IPS DF 19.7 (cell line): ENCODE data around the gene ASCC3.
"Not testable (repeated sequence)": the region's sequence is repeated elsewhere in the genome, so short reads cannot be mapped to it uniquely, and the experiment has no call there.

ENCODE experiments used
- DNase-seq: peaks from one replicate; pipeline ENCODE4 v3.0.0-alpha.2; 2013; ENCODE audit warnings: low read depth, low spot score

The ASCC3 gene, protein sequence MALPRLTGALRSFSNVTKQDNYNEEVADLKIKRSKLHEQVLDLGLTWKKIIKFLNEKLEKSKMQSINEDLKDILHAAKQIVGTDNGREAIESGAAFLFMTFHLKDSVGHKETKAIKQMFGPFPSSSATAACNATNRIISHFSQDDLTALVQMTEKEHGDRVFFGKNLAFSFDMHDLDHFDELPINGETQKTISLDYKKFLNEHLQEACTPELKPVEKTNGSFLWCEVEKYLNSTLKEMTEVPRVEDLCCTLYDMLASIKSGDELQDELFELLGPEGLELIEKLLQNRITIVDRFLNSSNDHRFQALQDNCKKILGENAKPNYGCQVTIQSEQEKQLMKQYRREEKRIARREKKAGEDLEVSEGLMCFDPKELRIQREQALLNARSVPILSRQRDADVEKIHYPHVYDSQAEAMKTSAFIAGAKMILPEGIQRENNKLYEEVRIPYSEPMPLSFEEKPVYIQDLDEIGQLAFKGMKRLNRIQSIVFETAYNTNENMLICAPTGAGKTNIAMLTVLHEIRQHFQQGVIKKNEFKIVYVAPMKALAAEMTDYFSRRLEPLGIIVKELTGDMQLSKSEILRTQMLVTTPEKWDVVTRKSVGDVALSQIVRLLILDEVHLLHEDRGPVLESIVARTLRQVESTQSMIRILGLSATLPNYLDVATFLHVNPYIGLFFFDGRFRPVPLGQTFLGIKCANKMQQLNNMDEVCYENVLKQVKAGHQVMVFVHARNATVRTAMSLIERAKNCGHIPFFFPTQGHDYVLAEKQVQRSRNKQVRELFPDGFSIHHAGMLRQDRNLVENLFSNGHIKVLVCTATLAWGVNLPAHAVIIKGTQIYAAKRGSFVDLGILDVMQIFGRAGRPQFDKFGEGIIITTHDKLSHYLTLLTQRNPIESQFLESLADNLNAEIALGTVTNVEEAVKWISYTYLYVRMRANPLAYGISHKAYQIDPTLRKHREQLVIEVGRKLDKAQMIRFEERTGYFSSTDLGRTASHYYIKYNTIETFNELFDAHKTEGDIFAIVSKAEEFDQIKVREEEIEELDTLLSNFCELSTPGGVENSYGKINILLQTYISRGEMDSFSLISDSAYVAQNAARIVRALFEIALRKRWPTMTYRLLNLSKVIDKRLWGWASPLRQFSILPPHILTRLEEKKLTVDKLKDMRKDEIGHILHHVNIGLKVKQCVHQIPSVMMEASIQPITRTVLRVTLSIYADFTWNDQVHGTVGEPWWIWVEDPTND (N-terminal part only)

DNA sequence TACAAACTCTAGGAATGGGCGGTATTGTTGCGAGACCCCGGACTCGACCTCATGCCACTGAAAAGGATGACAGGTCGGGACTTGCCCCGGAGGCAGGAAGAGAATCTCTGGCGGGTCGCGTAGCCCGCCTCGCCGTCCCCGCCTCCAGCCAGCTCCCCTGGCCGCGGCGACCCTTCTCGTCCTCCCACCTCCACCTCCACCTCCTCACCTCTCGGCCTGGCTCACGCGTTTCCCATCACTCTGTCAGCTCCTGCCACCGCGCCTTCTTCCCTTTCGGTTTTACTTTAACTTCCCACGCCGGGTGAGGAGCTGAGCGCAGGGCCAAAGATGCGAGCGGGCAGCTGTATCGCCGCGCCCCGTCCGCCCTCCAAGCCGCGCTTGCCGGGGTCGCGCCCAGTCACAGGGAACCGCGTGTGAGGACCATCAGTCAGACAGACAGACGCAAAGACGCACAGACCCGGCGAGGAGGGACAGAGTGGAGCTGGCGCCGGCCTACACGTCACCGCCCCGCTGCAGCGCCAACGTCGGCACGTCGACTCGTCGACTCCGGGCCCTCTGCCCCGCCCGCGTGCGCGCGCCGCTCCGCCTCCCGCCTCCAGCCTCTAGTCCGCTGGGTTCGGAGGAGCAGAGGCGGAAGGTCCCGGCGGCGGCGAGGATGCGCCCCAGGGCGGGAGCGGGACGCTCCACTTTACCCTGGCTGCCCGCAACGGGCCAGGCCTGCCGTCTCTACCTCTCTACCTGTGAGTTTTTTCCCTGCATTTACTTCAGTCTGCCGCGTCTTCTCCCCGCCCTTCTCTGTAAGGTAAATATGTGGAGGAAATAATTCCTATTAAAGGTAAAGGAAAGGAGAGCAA is at the start of gene ASCC3:
ASCC3 (minus strand) TSS at position 477 of the 854 bp plus-strand sequence. CDS start 13,332 bp downstream, outside the sequence.
- DNase-seq: no peak

DNA sequence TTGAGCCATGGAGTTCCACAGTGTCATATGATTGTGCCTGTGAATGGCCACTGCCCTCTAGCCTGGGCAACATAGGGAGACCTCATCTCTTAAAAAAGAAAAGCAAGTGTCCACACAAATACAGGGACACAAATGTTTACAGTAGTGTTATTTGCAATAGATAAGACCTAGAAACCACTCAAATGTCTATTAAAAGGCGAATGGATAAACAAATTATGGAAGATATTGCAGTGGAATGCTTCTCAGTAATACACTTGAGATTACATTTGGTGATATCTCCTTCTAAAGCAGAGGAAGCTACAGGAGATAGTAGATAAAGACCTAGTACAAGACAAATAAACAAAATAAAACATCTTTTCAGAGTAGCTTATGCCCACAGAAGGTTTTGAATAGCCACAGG is 44.6 kb upstream of the ASCC3 start:
- DNase-seq: no peak

DNA sequence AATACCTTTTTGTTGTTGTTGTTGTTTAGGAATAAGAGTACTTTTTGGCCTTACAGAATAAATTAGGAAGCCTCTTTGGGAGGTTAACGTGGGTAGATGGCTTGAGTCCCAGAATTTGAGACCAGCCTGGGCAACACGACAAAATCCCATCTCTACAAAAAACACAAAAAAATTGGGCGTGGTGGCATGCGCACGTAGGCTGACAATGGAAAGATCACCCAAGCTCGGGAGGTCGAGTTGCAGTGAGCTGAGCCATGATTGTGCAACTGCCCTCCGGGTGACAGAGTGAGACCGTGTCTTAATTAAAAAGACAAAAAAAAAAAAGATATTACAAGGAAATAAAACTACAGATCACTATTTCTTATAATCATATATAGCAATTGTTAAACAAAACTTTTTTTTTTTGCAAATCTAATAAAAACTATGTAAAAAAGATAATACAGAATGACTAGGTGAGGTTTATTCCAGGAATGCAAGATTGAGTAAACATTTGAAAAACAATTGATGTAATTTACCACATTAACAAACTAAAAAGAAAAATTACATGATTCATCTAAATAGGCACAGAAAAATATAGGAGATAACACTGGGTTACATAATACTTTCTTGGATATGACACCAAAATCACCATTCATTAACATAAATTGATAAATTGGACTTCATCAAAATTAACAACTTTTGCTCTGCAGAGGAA is 43.6 kb upstream of the ASCC3 start:
- DNase-seq: no peak

DNA sequence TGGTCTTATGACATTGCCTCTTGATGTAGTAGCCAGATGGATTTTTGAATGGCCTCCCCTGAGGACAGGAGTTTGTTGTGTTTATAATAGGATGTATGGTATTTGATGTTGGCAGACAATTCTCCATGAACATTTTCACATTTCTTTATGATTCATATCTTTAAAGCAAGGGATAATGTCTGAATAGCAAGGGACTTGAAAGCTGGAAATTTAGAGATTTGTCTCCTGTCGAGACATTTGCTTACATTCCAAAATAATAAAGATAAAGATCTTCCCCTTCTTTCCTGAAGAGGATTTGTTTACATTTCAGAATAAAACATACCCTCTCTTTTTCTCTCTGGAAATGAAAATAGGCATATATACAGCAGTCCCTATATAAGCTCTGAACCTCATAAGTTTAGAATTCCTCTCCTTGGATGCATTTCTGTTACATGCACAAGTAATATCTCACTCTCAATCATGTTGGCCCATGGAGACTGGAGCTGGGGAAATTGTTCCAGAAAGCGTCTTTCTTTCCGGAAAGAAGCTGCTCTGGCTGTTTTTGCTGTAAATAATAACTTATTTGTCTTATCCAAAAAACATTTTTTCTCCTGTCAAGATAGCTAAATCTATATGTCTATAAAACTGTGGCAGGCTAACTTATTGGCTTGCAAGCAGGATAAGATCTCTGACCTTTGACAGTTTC is 42.5 kb upstream of the ASCC3 start:
- DNase-seq: no peak

DNA sequence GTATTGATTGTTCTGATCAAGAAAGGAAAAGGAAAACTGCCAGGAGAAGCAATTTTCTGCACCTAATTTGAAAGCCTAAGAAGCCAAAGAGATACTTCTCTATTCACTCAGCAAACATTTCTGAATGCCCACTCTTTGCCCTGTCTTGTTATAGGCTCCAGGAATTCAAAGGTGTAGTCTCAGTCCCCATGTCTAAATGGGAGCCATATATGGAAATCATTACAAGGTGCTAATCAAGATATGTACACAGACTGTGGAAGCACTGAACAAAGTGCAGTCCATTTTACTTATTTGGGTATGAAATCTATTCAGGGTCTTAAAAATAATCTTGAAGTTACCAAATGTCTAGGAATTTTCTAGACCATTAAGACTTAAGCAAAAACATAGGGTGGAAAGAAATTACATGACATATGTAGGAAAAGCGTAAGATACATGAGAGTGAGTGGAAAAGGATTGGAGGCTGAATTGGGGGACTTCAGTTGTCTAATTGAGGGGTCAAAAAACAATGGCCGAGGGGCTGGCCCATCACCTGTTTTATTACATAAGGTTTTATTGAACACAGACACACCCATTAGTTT is 39.0 kb upstream of the ASCC3 start:
- no peak for DNase-seq

DNA sequence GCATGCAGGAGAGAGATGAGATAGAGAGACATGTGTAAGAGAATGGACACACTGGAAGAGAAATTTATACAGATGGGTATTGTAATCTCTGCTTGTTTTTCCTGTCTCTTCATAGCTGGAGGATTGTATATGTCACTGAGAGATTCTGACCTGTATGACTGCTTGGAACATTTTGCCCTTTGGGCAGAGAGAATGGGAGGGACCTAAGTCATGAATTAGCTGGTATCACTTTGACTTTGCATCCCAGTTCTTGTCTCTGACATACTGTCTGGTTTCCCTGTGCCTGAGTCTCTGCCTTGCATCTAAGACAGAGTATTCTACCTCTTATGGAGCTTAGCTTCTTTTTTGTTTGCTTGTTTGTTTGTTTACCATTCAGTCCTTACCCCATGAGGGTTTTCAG is 37.0 kb upstream of the ASCC3 start:
- DNase-seq: no peak

DNA sequence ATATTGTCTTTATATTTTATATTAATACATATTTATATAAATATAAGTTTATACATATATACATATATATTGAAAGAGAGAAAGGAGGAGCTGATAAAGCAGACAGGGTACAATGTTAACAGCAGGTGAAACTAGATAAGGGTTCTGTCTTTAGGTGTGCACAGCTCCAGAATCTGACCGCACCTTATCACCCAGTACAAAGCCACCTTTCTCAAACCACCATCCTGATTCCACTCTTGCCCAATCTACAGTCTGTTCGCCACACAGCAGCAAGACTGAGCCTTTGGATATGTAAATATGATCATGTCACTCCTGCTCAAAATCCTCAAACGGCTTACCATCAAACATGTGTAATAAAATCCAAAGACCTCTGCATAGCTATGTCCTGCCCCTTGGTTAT is 34.7 kb upstream of the ASCC3 start:
- DNase-seq: no peak

DNA sequence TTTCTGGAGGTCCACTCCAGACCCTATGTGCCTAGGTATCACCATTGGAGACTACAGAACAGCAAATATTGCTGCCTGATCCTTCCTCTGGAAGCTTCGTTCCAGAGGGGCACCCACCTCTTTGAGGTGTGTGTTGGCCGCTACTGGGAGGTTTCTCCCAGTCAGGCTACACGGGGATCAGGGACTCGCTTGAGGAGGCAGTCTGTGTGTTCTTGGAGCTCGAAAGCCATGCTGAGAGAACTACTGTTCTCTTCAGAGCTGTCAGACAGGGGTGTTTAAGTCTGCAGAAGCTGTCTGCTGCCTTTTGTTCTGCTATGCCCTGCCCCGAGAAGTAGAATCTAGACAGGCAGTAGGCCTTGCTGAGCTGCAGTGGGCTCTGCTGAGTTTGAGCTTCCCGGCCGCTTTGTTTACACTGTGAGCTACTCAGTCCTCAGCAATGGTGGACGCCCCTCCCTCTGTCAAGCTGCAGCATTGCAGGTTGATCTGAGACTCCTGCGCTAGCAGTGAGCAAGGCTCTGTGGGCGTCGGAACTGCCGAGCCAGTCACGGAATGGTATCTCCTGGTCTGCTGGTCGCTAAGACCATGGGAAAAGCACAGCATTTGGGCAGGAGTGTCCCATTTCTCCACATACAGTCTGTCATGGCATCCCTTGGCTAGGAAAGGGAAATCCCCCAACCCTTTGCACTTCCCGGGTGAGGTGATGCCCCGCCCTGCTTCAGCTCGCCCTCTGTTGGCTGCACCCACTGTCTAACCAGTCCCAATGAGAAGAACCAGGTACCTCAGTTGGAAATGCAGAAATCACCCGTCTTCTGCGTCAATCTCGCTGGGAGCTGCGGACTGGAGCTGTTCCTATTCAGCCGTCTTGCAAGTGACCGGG is 32.5 kb upstream of the ASCC3 start:
- no peak for DNase-seq

DNA sequence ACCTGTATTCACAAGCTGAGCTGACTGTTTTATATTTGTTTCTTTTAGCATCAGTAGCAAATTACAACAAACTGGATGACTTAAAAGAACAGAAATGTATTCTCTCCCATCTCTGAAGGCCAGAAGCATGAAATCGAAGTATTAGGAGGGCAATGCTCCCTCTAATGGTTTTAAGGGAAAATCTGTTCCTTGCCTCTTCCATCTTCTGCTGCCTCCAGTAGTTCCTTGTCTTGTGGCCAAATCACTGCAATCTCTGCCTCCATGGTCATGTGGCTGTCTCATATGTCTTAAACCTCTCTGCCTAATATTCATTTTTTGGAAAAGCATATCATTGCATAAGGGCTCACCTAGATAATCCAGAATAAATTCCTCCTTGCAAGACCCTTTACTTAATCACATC is 25.2 kb upstream of the ASCC3 start:
- DNase-seq: no peak

DNA sequence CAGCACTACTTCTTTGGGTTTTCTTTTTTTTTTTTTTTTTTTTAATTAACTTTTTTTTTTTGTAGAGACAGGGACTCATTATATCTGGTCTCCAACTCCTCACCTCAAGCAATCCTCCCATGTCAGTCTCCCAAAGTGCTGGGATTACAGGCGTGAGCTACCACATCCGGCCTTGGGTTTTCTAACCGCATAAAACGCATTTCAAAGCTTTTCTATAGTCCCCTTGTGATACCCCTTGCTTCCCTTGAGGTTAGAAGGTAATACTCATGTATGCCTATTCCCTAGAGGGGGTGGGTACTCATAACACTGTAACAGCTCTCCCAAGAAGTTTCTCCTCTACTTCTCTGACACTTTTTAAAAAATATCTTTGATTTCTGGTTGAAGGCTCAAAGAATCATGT is 23.9 kb upstream of the ASCC3 start:
- DNase-seq: no peak

DNA sequence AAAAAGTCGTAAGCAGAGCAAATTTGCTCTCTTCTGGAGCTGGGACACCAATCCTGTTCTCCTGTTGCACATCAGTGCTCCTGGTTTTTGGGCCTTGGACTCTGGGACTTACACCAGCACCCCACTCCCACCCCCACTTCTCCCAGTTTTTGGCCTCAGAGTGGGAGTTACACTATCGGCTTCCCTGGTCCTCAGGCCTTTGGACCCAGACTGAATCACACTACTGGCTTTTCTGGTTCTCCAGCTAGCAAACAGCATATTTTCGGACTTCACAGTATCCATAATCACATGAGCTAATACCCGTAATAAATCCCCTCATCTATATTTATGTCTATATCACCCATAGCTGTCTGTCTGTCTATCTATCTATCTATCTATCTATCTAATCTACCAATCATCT is 23.2 kb upstream of the ASCC3 start:
- no peak for DNase-seq

DNA sequence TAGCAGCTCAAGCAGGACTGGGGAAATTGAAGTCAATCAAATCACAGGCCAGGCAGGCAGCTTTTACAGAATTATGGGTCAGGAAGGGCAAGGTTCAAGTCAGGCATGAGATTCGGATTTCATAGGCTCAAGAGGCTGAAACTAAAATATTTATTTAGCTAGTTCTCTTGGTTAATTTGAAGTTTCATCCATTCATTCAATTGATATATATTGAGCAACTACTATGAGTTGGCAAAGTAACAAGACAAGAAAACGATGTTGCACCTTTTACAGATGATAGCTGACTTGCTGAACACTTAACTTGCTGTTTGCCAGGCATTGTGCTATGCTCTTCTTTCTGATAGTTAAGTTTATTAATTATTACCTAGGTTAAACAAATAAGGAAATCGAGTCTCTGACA is 20.5 kb upstream of the ASCC3 start:
- no peak for DNase-seq

DNA sequence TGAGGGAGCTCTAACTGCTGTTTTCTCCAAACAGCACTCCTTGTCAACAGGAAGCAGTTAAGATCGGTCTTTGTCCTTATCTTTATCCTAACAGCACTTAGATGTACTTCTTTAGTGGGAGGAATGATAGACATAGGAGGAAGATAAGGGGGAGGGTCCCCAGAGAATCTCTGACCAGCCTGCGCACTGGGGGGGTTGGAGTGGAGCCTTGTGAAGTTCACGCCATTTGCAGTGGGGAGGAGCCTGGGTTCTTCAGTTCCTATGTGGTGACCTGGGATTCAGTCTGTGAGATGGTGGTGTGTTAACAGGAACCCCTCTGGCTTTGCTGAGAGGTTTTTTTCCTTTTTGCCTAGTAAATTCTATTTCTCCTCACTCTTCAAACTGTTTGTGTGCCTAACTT is 18.1 kb upstream of the ASCC3 start:
- DNase-seq: no peak

DNA sequence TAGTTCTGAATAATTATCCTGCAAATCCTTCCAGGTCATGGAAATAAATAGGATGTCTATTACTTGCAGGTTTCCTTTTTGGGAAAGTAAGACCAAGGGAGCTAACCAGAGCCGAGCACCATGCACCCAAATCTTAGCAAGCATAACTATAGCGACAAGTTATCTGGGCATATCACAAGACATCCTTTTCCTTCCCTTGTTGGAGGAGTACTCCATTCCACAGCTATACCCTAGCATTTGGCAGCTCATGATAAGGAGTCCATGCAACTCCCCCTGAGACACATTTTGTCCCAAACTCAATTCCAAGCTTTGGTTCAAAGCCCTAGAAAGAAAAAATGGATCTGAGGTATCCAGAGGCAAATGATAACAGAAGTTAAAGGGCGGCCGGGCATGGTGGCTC is 16.5 kb upstream of the ASCC3 start:
- DNase-seq: no peak

DNA sequence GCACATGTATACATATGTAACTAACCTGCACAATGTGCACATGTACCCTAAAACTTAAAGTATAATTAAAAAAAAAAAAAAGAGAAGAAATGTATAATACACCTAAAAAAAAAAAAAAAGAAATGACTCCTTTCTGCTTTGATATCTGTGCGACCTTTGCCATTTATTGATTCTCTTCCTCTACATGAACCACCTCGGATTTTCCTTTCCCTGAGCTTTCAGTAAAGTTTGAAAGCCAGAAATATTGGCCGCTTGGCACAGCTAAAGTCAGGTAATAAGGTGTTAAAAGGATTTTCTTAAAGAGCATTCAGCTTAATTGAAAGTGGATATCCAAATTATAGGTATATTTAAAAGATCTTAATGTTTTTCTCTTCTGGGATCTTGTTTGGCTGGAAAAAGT is 12.6 kb upstream of the ASCC3 start:
- no peak for DNase-seq

DNA sequence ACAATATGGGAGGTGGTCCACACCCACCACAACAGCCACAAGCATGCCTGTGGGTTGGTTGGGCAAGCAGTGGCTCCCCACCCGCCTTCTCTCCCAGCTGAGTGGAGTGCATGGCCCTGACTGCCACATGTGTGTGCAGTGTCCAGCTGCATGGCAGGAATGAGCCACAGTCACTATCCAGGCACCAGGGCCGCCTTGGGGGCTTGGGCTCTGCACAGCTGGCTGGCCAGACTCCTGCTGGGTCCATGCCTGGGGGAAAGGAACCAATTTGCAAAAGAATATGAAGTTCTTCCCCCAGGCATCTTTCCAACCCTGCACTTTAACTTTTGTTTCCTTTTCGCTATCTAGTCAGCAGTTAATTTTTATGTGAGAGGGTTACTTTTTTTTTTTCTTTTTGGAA is 11.6 kb upstream of the ASCC3 start:
- DNase-seq: no peak

DNA sequence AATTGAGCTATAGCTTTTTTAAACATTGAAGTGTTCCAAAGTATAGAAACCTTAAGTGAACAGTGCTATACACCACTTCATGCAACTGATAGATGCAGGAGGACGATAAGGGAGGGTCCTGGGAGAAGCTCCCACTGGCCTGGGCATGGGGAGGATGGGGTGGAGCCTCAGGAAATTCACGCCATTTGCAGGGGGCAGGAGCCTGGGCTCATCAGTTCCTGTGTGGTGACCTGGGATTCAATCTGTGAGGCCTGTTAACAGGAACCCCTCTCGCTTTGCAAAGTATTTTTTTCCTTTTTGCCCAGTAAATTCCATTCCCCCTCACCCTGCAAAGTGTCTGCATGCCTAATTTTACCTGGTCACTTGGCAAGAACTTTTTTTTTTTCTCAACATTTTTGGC is 11.0 kb upstream of the ASCC3 start:
- no peak for DNase-seq

DNA sequence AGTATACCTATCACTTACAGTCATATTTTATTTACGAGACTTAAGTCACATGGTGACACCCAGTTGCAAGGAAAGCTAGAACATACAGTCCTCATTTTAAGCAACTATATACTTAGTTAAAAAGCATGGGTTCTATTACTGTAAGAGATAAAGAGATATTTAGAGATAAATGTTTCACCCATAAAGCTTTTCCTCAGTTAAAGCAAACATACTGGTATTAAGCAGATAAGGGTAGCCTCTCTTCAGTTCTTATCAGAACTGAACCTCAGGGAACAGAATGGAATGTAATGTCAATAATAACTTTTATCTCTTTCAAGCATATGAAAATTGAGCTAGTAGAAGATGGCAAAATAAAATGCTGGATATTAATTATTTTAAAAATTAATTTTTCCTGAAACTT is 9.9 kb upstream of the ASCC3 start:
- DNase-seq: no peak

DNA sequence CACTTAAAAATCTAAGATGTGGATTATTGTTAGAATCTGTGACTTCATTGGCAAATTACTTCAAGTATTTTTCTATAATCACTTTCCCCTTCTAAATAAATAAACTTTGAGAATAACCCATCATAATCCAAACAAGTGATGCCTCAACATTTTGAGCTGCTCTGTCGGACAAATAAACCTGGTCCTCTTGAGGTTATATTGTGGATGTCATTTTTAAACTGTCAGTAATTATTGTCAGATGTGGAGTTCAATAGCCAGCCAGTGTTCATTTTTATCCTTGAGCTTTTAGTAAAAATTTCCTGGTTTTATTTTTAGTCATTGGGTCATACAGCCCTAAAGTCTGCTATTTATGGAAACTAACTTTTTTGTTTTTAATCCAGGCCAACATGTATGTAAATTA is 9.5 kb upstream of the ASCC3 start:
- DNase-seq: not testable (repeated sequence)
